HG02623 (cell line): ENCODE results near the gene C20orf204.

Experiments used
- ATAC-seq: cut with Tn5 transposase; IDR thresholded peaks from one replicate; pipeline ENCODE4 v1.9.1; 2021; ENCODE audit warnings: moderate library complexity; ENCODE audit not compliant: unreplicated experiment

Gene C20orf204

DNA sequence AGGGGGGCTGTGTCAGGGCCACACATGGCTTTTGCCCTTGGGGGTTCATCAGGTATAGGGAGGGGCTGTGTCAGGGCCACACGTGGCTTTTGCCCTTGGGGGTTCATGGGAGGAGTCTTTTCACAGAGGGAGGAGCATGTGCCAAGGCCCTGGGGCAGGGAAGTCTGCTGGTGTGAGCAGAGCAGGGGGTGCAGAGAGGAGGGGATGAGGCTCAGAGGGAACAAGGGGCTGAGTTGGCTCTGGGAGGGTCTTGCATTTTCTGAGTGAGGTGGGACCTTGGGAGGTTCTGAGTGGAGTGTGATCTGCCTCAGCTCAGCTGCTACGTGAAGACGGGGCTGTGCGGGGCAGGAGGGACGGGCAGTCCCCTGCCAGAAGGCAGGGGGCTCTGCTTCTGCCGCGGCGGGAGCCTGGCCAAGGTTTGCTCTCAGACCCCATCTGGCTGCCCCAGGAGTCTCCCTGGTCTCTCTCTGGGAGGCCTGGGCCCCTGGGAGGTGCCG lies 19.5 kb downstream of the C20orf204 start:
- no peak for ATAC-seq

DNA sequence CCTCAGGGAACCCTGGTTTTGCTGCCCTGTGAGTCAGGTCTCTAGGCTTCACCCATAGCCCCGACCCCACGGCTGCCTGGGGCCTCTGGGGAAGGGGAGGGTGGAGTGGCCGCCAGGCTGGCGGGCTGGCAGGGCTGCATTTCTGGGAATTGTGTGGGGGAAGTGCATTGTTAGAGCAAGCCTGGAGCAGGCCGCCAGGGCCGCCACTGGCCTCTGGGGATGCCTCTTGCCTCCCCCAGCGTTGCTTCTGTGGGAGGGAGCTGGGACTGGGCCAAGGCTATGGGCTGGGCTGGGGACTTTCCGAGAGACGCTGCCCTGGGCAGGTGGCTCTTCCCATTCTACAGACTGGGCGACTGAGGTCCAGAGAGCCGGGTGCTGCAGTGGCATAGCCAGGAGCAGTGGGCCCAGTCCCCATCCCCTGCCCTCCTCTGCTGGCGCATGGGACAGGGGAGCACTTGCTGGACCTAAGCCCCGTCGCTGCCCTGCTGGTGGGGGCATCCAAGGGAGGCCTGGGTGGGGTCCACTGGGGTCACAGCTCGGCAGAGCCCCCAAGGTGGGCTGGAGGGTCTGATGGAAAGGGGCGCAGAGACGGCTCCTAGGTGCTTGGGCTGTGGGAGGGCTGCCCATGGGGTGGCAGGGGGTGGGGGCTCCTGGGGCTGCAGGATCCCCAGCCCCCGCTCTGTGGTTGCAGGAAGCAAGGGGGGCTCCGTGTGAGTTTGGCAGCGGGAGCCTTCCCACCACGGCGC lies 20.1 kb downstream of the C20orf204 start:
- ATAC-seq, result no peak

DNA sequence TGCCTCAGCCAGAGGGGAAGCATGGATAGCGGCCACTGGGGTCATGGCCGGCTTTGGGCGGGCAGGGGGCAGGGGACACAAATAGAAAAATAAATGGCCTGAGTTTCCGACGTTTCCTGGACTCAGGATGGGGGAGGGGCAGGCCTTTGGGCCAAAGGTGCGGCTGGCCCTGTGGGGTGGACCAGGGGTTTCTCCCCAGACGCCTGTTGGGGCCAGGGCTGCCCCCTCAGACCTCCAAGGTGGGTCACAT lies 20.6 kb downstream of the C20orf204 start:
- ATAC-seq, result no peak

DNA sequence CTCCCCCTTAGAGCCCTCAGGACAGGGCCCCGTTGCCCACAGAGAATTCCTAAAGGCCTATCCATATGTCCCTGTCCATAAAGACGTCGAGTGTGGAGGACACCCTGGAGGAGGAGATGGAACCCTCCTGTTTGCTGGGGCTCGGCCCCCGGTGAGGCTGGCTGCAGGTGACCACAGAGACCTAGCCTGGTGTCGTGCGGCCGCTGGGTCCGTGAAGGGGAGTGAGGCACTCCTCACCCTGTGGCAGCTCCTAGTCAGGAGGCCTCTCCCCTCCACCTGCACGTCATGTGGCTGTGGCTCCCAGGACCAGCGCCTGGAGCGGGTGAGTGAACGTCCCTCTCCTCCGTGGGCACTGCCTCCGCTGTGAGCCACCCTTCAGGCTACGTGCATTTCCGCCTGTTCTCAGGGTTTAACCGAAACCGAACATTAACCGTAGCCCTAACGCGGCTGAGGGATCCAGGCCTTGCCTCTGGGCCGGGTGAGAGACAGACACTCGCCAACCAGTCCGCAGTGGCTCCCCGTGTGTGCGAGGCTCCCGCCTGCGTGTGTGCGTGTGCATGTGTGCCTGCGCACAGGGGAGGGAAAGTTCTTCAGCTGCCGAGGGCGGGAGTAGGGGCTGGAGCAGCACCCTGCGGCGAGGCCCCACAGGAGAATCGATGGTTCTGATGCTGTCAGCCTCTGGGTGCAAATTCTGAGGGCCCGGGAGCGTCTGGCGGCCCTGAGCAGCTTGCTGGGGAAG lies 21.1 kb downstream of the C20orf204 start:
- no peak for ATAC-seq

DNA sequence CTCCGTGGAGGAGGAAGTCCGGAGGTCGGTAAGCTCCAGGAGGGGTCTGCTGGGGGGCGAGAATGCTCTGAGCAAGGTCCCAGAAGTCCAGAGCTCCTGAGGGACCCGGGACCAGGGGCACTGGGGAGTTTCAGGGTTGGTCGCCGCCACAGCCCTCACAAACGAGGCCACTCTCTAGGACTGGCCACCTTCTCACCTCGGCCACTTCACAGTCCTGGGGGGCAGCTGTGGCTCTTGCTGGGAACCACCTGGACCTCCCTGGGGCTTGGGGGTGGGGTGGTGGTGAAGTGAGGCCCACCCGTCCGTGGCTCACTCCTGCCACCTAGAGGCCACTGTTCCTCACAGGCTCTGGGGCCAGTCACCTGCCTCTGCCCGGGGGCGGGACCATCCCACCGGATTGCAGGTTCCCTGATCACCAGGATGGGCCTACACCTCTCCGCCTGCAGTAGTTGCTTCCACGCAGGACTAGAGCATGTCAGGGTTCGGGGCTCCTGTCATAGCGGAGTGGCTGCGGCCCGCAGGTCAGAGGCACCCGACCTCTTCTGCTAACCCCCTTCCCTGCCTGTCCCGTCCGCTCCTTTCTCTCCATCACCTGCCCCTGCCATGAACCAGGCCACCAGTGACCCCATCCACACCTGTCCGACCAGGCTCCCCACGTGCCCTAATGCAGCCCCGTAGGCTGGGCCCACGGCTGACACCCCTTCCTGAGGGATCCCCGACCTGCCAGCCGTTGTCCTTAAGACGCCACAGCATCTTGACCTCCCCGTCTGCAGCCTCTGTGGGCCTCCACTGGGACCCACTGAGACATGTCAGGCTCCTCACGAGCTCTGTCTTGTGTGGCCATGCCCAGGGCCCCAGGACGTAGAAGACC lies 21.9 kb downstream of the C20orf204 start:
- no peak for ATAC-seq

DNA sequence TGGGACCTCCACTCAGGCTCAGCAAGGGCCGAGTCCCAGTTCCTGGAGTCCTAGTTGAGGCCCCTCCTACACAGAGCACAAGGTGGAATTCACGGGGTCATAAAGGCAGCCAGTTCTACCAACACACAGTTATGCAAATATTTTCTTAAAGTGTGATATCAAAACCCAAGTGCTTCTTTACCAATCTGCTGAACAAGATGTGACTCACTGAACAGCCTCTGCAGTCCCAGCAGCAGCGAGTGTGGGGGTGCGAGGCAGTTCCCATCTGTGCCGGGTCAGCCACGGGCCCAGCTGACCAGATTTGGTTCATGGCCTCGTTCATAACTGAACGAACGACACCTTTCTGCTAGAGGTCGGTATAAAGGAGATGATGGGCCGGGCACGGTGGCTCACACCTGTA lies 22.6 kb downstream of the C20orf204 start:
- ATAC-seq, result no peak

DNA sequence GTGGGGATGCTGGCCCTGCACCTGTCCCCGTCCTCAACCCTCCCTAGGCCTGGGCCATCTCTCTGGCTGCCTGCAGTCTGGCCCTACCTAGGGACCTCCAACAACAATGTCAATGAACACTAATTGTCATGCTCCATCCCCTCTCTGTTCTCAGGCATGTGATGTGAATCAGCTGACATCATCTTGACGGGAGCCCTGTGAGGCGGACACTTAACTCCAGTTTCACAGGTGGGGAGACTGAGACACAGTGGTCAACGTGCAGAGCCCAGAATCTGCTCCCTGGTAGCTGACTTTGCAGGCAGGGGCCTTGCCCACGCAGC lies 26.3 kb downstream of the C20orf204 start:
- ATAC-seq, result no peak

DNA sequence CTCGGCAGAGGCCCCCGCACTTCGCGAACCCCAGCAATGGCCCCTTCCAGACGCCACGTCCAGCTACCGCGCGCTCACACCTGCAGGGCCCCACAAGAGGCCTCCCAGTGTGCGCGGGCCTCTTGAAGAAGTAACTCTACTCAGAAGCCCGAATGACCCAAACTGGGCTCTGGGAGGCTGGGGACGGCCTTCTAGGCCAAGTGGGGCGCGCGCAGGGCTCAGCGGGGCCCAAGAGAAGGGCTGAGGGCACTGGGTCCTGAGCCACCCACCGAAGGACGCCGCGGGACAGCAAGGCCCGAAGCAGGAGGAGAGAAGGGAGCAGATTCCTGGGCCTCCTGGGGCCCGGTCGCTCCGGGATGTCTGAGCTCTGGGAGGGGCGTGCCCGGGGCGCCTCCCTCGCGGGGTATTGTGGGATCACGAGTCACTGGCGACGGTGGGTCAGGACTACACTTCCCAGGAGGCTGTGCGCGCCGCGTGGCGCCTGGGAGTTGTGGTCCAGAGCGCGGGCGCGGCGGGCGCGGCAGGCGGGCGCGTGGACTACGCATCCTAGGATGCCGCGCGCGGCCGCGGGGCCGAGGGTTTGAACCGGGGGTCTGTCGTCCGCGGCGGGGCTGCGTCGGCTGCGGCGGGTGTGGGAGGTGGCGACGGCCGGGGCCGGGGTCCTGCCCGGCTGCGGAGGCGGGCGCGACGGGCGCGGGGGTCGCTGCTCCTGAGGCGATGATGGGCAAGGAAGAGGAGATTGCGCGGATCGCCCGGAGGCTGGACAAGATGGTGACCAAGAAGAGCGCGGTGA lies 26.8 kb downstream of the C20orf204 start, which contains the start of gene TCEA2:
TSS of gene TCEA2 (plus strand) at position 603 of the 793 bp plus-strand sequence. CDS start at position 718, 115 bp downstream.
- peak; percentile 79 for ATAC-seq

DNA sequence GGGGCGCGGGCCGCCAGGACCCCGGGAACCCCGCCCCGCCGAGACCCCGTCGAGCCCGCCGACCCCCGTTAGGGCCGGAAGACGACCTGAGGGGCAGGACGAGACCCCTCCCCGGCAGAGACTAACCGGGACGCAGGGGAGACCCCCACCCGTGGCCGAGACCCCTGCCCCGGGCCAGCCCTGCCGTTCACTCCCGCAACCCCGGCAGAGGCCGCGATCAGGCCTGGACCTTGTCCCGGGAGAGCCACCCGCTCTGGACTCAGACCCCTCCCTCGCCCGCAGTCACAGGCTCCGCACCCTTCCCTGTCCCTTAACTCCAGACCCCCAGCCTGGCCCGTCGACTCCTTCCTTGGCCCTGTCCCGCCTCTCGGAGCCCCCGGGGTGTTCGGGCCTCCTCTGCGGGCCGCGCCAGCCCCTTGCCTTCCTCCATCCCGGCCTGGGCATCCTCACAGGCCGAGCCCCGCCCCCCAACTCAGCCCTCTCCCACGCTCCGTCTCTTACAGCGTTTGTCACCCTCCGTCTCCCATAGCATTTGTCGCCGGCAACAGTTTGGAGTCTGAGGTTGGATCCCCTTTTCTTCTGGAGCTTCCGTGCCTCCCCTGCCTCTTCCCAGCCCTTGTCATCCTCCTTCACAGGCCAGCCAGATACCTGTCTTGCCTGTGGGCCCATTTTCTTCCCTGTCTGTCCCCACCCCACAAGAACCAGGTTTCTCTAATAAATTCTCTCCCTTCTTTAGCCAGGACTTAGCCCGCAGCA lies 27.6 kb downstream of the C20orf204 start:
- no peak for ATAC-seq

DNA sequence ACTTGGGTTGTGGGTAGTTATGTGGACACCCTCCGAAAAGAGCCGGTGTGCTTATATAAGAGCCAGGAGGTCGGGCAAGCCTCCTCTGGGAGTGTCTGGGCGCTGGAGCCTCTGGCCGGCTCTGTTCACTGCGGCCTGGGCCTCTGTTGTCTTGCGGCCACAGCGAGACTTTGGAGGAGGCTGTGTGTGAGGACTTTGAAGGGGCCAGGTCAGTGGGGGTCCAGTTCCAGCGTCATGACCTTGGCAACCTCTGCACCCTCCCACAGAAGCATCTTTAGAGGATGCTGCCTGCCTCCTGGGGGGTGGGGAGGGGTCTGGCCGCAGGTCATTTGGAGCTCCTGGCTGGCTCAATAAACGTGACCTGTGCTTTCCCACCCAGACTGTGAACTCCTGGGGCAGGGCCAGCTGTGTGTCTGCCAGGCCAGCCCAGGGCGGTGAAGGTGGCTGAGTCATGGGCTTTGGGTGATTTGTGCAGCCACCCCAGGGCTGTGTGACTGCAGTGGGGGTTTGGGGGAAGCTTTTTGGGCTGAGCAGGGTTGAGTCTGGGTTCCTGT lies 28.2 kb downstream of the C20orf204 start:
- no peak for ATAC-seq

DNA sequence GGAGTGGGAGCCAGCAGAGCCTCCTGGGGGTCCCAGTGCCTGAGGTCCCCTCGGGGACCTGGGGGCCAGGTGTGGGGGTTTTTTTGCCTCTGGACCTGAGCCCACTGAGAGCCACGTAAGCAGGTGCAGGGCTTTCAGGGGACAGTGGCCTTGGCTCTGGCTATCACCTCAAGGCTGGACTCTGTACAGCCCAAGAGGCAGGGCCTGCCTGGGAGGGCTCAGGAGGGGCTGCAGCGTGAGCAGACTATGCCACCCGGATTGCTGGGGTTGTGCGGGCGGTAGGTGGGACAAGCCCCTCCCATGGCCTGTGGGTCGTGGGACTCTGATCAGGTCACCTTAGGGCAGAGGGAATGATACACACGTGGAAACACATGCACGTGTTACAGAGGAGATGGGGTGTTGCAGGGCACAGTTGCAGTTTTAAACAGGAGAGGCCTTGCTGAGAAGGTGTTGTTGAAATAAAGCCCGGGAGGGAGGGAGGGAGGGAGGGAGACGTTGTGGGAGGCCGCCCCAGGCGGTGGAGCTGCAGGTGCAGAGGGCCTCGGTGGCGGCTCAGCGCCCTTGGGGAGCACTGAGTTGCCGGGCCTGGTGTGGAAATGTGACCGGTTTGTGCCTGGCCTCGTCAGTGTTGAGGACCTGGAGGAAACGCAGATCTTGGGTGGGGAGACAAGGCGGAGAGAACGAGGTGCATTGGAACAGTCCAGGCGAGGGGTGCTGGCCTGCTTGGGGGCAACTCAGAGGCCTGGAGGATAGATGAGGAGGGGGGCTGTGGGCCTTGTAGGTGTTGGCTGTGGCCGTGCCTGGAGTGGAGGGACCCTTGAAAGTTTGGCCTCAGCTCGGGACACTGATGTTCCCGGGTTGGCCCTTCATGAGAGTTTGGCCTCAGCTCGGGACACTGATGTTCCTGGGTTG lies 29.3 kb downstream of the C20orf204 start:
- ATAC-seq, result no peak

DNA sequence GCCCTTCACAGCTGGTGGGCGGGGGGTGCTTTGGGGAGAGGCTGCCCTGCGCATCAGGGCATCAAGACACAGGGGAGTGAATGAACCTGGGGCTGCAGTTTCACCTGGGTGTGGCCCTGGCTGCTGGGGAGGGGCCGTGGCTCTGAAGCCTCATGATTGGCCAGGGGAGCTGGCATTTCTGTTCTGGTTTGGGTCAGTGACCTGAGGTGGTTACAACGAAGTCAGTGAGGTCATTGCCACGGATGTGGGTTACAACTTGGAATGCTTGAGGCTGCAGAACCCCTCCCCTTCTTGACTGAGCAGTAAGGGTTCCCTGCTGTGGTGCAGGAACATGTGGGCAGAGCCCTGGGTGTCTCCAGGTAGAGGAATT lies 30.0 kb downstream of the C20orf204 start:
- ATAC-seq, result no peak

DNA sequence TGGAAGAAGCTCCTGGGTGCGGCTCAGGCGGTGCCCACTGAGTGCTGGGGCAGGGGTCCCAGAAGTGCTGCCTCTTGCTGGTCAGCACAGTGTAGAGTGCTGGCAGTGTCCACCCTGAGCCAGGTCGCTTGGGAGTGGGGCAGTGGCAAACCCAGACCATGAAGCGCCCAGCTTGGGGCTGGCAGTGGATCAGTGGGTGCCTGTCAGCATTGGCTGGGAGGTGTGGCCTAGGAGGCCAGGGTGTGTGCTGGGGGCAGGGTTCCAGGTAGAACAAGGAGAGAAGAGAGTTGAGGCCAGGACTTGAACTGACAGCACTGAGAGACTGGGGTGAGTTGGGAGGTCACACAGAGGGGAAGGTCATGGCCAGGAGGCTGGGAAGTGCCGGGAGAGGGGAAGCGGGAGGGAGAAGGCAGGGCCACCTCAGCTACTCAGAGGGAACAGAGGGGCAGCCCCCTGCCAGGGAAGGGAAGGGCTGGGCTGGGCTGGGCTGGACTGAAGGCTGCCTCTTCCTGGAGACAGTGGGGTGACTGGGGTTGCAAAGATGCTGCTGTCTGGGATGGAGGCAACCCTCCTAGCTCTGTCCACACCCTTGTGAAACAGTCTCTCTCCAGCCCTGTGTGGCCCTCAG lies 31.1 kb downstream of the C20orf204 start:
- ATAC-seq, result no peak

DNA sequence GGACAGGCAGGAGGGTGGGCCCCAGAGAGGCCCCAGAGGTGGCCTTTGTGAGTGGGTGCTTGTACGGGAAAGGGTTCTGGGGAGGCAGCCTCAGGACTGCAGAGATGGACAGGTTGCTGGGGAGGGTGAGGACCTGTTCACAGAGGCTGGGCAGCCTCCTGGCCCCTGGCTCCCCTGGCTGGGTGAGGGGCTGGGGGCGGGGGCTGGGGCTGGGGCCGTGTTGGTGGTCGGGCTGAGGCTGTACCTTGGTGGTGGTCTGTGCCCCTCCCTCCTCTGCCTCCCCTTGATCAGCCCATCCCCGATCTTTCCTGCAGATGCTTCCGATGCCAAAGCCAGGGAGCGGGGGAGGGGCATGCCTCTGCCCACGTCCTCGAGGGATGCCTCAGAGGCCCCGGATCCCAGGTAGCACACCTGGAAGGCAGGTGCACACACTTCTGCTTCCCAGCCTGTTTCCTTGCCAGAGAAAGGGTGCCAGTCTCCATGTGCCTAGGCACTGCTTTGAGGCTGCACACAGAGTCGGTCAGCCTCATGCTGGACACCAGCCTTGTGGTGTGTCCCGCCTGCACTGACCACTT lies 31.8 kb downstream of the C20orf204 start:
- no peak for ATAC-seq

DNA sequence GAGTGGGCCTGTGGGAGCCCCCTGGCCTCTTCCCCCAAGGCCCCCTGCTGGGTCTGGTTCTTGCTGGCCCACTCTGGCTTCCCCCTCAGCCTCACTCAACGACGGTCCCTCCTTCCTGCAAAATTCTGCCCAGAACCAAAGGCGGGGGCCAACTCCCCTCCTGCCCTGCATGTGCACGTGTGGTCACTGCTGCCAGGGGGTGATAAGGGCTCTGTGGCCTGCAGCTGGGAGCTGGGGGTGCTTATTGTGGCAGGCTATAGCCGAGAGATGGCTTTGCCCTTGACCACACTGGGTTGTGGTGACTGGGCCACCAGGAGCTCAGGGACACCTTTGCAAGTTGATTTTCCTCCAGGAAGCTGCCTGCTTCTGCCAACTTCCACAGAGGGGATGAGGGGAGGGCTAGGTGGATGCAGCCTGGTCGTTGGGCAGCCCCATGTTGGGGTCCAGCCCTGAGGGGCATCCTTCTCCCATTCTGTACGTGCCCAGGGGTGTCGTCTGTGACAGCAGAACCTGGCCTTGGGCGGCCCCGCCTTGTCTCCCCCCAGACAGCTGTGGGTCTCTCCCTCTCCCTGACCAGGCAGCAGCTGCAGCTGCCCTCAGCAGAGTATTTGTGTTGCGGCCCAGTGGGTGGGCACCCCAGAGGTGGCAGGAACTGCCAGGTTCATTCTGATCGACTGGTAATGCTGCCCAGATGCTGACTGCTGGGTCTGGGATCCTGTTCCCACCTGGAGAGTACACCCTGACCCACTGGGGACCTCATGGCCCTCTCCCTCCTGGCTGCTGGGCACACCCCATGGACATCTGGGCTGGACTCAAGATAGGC lies 32.6 kb downstream of the C20orf204 start:
- ATAC-seq, result no peak

DNA sequence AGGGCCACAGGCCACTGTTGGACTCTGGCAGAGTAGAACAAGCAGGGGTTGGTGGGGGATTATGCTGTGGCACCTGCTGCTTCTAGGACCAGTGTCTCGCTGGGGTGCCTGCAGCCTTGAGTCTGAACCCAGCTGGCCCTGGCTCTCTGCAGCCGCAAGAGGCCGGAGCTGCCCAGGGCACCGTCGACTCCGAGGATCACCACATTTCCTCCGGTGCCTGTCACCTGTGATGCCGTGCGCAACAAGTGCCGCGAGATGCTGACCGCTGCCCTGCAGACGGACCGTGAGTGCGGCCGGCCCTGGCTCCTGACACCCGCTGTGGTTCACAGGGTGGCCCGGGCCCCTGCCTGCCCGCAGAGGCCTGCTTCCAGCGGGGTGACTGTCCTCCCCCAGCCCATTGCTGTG lies 33.2 kb downstream of the C20orf204 start:
- no peak for ATAC-seq

DNA sequence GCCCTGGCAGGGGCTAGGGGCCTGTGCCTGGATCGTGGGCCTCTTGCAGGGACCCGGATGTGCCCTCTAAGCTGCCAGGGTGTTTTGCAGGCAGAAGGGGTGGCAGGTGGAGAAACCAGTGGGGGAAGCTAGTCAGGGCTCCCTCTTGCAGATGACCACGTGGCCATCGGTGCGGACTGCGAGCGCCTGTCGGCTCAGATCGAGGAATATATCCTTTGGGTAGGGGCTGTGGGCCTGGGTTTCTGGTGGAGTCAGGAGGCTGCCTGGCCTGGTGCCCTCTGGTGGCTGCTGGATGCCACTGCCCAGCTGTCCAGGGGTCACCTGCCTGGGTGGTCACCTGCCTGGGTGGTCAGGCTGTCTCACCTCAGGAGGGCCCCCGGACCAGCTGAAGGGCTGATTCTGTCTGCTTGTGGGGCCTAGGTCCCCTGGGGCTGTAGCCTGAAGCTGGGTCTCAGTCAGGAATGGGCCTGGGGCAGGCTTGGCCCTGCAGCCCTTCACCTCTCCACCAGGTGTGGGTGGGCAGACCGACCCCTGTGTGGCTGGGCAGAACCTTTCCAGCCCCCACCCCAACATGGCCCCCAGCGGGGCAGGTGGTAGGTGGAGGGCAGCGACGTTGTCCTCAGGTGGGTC lies 33.7 kb downstream of the C20orf204 start:
- ATAC-seq, result no peak
